MM.1S (cell line): ENCODE results near the gene CD96.

Experiments used
- CTCF ChIP-seq: fragments of 300-600 bp; sonication (generic); IDR thresholded peaks from 2 replicates; pipeline ENCODE4 v1.5.1; 2016; ENCODE audit warnings: antibody characterized with exemption, low read length, mixed read lengths
- EZH2 ChIP-seq: fragments of 300-600 bp; sonication (generic); optimal IDR thresholded peaks from 2 replicates; pipeline ENCODE3; 2017; ENCODE audit warnings: low read depth, mild to moderate bottlenecking, antibody characterized with exemption, low read length, mixed read lengths

GRCh38 chr3:111662012-111662411 is 120.0 kb downstream of the CD96 start:
- TF ChIP-seq EZH2, result no peak
- TF ChIP-seq CTCF, result no peak
